ENCODE results near the gene NPIPA1. TPM values are rescaled to one million over a fixed set of nuclear protein-coding genes. Genes with fewer than 3 reads are reported as not detected.
"Not testable (repeated sequence)": the region's sequence is repeated elsewhere in the genome, so short reads cannot be mapped to it uniquely, and the experiment has no call there.

The NPIPA1 gene
- total RNA-seq, 1 experiment from 2014 or later: 54.5 TPM

- peak; percentile 55 for DNase-seq (ENCODE audit: low read depth)
Observed at GRCh38 chr16:14976971-14977736, 39.9 kb downstream of the NPIPA1 start.

- not testable (repeated sequence) for DNase-seq (ENCODE audit: low read depth)
Observed at GRCh38 chr16:14978281-14978680, 41.0 kb downstream of the NPIPA1 start.

GRCh38 chr16:14978908-14979307 is 41.7 kb downstream of the NPIPA1 start:
- DNase-seq (ENCODE audit: low read depth): not testable (repeated sequence)

- not testable (repeated sequence) for DNase-seq (ENCODE audit: low read depth)
Observed at GRCh38 chr16:14981234-14981633, 44.0 kb downstream of the NPIPA1 start.

- peak; percentile 46 for DNase-seq (ENCODE audit: low read depth)
Observed at GRCh38 chr16:14982521-14982920, 45.3 kb downstream of the NPIPA1 start.

GRCh38 chr16:14988092-14988491 is 50.8 kb downstream of the NPIPA1 start:
- not testable (repeated sequence) for DNase-seq (ENCODE audit: low read depth)

- not testable (repeated sequence) for DNase-seq (ENCODE audit: low read depth)
Observed at GRCh38 chr16:14988661-14989191, 51.5 kb downstream of the NPIPA1 start.

GRCh38 chr16:14989291-14990281 is 52.3 kb downstream of the NPIPA1 start:
- DNase-seq (ENCODE audit: low read depth): not testable (repeated sequence)

- DNase-seq (ENCODE audit: low read depth): not testable (repeated sequence)
Observed at GRCh38 chr16:14993277-14994151, 56.3 kb downstream of the NPIPA1 start.

- DNase-seq (ENCODE audit: low read depth): peak; percentile 49
Observed at GRCh38 chr16:14996702-14997101, 59.5 kb downstream of the NPIPA1 start.

GRCh38 chr16:14998300-14998699 is 61.1 kb downstream of the NPIPA1 start:
- DNase-seq (ENCODE audit: low read depth): not testable (repeated sequence)

GRCh38 chr16:14999845-15000244 is 62.6 kb downstream of the NPIPA1 start:
- not testable (repeated sequence) for DNase-seq (ENCODE audit: low read depth)

Other genes with a start within 250 kb of the NPIPA1 start
- not detected in 2 replicates for gene PLA2G10, start 243.1 kb upstream of the NPIPA1 start, total RNA-seq (2014; rRNA removed)
- gene NPIPA3, start 234.0 kb upstream of the NPIPA1 start, total RNA-seq (2014; rRNA removed): 0.29 and 0.58 TPM in 2 replicates
- 0.57 TPM in 1 of 2 replicates, not detected in the other for gene NPIPA2, start 194.9 kb upstream of the NPIPA1 start, total RNA-seq (2014; rRNA removed)
- gene NOMO1, start 103.7 kb upstream of the NPIPA1 start, total RNA-seq (2014; rRNA removed): 77.2 and 88.2 TPM in 2 replicates
- 44.2 and 49.1 TPM in 2 replicates for gene PDXDC1, start 37.6 kb downstream of the NPIPA1 start, total RNA-seq (2014; rRNA removed)
- 84.2 and 116 TPM in 2 replicates for gene NTAN1, start 118.6 kb downstream of the NPIPA1 start, total RNA-seq (2014; rRNA removed)
- 41.9 and 47.8 TPM in 2 replicates for gene RRN3, start 156.8 kb downstream of the NPIPA1 start, total RNA-seq (2014; rRNA removed)